ENCODE measurements around the gene ABCG1. TPM values are rescaled to one million over a fixed set of nuclear protein-coding genes. Genes with fewer than 3 reads are reported as not detected.

ABCG1 gene
- 5.1 and 6.8 TPM in 2 replicates for polyA plus RNA-seq (2011; rRNA removed)
- polyA plus RNA-seq (2012; cell fraction: cytosol; rRNA removed), result 0.40 and 0.54 TPM in 2 replicates
- polyA plus RNA-seq (2012; cell fraction: nucleus; rRNA removed), result 1.0 and 1.4 TPM in 2 replicates
- 0.51 to 2.6 TPM (median 2.3 TPM) in 3 replicates for polyA plus RNA-seq (2017; fragmentation: RNase III; extraction: RNeasy Plus Mini Kit Qiagen cat#74134 plus additional on column Dnase treatment)
- polyA minus RNA-seq (2011; rRNA and poly(A)+ RNA removed), result 7.2 and 9.8 TPM in 2 replicates

GRCh38 chr21:42218836-42219605 is at the start of gene ABCG1:
Gene ABCG1 (plus strand): TSS chr21:42219140. CDS start chr21:42219263, 123 bp downstream.
- TF ChIP-seq TFCP2L1 (CRISPR knock-in tag; IDR thresholded peaks at IDR 0.05) (no peak), TP53 (CRISPR knock-in tag; IDR thresholded peaks at IDR 0.05) (no peak), HOXB5 (CRISPR knock-in tag; IDR thresholded peaks at IDR 0.05) (no peak), JUN (IDR thresholded peaks at IDR 0.05) (no peak), HOXB13 (CRISPR knock-in tag; IDR thresholded peaks at IDR 0.05; ENCODE audit: low read depth) (no peak), NR3C1 (IDR thresholded peaks at IDR 0.05) (no peak), SMC3 (IDR thresholded peaks at IDR 0.05) (no peak), FOXS1 (CRISPR knock-in tag; IDR thresholded peaks at IDR 0.05) (no peak), CBX2 (IDR thresholded peaks at IDR 0.05; ENCODE audit: borderline replicate concordance, low read depth) (no peak), BCL3 (IDR thresholded peaks at IDR 0.05) (no peak), ZSCAN20 (CRISPR knock-in tag; IDR thresholded peaks at IDR 0.05) (no peak), NPAS2 (CRISPR knock-in tag; IDR thresholded peaks at IDR 0.05; ENCODE audit: borderline replicate concordance) (no peak)
- ATAC-seq (peak; percentile 52 to 72), FAIRE-seq (no peak), DNase-seq (ENCODE audit: low read depth in 1 of 2, low spot score in 1 of 2) (peak in 1 of 2 experiments; percentile 29)
- CTCF ChIA-PET, result interaction anchor here (0.6 to 2.5 kb wide), 6 partner anchors 9 to 771 kb away, joined by 3 to 9 read pairs (median 4); no protein-coding TSS in a partner anchor
- WGBS (ENCODE audit: missing lambda C conversion rate), result no CpG with 5 or more reads among the region's 83 CpGs
- POLR2A ChIA-PET, result interaction anchor here (1.4 to 2.8 kb wide), 2 partner anchors 15 to 20 kb away, joined by 4 to 23 read pairs; no protein-coding TSS in a partner anchor
- Histone ChIP-seq H3K4me1 (peaks cover 4% of the 10 kb centered on the region; the same call in 2 of the 3 replicates), H3K9me3 (no peaks in the 10 kb centered on the region), H3K4me2 (peak within 1 kb of the TSS; percentile 95), H3K27ac (peak within 1 kb of the TSS; percentile 73 to 84), H3K4me3 (peak within 1 kb of the TSS; percentile 70)

DNA sequence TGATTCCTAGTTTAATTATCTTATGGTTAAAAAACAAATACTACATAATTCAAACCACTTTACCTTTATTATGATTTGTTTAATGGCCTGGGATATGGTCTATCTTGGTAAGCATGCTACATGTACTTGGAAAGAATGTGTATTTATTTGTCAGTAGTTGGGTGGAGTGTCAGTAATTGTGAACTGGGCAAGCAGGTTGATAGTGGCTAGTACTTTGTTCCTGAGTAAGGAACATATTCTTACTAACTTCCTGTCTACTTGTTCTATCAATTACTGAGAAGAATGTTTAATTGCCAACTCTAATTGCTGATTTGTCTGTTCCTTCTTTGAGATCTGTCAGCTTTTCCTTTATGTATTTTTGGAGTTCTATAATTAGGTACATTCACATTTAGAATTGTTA is 49.2 kb upstream of the ABCG1 start:
- H3K27ac ChIP-seq, result no peak overlapping the region; a peak in 1 of 6 replicates
- H3K4me1 ChIP-seq, result peaks cover 3% of the 10 kb centered on the region; the same call in 1 of the 3 replicates
- TF ChIP-seq, protein P1, sequence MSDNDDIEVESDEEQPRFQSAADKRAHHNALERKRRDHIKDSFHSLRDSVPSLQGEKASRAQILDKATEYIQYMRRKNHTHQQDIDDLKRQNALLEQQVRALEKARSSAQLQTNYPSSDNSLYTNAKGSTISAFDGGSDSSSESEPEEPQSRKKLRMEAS (IDR thresholded peaks at IDR 0.05), result no peak
- TF ChIP-seq NR3C1 (IDR thresholded peaks at IDR 0.05) (no peak), MAZ (IDR thresholded peaks at IDR 0.05; ENCODE audit: borderline replicate concordance, low read depth, low read length) (no peak), CHD2 (IDR thresholded peaks at IDR 0.05; ENCODE audit: low read length, partially characterized antibody) (no peak), RNF2 (IDR thresholded peaks at IDR 0.05; ENCODE audit: borderline replicate concordance, low read depth) (no peak), ZNF302 (CRISPR knock-in tag; IDR thresholded peaks at IDR 0.05) (no peak), MAFK (IDR thresholded peaks at IDR 0.05; ENCODE audit: partially characterized antibody) (no peak)
- TF ChIP-seq, protein P2, sequence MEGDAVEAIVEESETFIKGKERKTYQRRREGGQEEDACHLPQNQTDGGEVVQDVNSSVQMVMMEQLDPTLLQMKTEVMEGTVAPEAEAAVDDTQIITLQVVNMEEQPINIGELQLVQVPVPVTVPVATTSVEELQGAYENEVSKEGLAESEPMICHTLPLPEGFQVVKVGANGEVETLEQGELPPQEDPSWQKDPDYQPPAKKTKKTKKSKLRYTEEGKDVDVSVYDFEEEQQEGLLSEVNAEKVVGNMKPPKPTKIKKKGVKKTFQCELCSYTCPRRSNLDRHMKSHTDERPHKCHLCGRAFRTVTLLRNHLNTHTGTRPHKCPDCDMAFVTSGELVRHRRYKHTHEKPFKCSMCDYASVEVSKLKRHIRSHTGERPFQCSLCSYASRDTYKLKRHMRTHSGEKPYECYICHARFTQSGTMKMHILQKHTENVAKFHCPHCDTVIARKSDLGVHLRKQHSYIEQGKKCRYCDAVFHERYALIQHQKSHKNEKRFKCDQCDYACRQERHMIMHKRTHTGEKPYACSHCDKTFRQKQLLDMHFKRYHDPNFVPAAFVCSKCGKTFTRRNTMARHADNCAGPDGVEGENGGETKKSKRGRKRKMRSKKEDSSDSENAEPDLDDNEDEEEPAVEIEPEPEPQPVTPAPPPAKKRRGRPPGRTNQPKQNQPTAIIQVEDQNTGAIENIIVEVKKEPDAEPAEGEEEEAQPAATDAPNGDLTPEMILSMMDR (IDR thresholded peaks at IDR 0.05), result no peak
- TF ChIP-seq, protein P3, sequence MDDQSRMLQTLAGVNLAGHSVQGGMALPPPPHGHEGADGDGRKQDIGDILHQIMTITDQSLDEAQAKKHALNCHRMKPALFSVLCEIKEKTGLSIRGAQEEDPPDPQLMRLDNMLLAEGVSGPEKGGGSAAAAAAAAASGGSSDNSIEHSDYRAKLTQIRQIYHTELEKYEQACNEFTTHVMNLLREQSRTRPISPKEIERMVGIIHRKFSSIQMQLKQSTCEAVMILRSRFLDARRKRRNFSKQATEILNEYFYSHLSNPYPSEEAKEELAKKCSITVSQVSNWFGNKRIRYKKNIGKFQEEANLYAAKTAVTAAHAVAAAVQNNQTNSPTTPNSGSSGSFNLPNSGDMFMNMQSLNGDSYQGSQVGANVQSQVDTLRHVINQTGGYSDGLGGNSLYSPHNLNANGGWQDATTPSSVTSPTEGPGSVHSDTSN (IDR thresholded peaks at IDR 0.05), result no peak
- TF ChIP-seq, protein P4, sequence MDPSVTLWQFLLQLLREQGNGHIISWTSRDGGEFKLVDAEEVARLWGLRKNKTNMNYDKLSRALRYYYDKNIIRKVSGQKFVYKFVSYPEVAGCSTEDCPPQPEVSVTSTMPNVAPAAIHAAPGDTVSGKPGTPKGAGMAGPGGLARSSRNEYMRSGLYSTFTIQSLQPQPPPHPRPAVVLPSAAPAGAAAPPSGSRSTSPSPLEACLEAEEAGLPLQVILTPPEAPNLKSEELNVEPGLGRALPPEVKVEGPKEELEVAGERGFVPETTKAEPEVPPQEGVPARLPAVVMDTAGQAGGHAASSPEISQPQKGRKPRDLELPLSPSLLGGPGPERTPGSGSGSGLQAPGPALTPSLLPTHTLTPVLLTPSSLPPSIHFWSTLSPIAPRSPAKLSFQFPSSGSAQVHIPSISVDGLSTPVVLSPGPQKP (IDR thresholded peaks at IDR 0.05; ENCODE audit: low read depth, low read length), result no peak
- CTCF ChIA-PET, result no interaction called here
- no peak overlapping the region for H3K4me3 ChIP-seq
- no peak overlapping the region for H3K4me2 ChIP-seq
- FAIRE-seq (no peak), ATAC-seq (no peak), DNase-seq (ENCODE audit: low read depth in 1 of 2, low spot score in 1 of 2) (no peak)
- POLR2A ChIA-PET, result no interaction called here
- H3K9me3 ChIP-seq, result no peaks in the 10 kb centered on the region
